T-cell (primary cell): Measurements from ENCODE around the gene SDK2. TPM values are rescaled to one million over a fixed set of nuclear protein-coding genes. Genes with fewer than 3 reads are reported as not detected.

Experiments used
- ATAC-seq, 4 experiments: fragments of 200-7000 bp in 3 of 4; fragments of 150-1000 bp in 1 of 4; cut with Tn5 transposase; replicated peaks in 1 of 4; 1 replicate in 3 of 4; 2 replicates in 1 of 4; pipeline ENCODE4 v1.10.0; 2021; ENCODE audit warnings: moderate library complexity in 3 of 4, mild to moderate bottlenecking in 2 of 4, moderate number of reproducible peaks in 1 of 4
- CTCF ChIA-PET, 2 donors: fragments of 300-600 bp; sonication (Branson Sonifier 250); formaldehyde crosslinking; loops; one replicate each; lab custom pipeline; 2022; ENCODE audit warnings: antibody characterized with exemption in 2 of 2; lab: Charles Lee
- POLR2A ChIA-PET, 2 donors: fragments of 300-600 bp; sonication (Branson Sonifier 250); formaldehyde crosslinking; loops; one replicate each; lab custom pipeline; 2022; ENCODE audit warnings: antibody characterized with exemption in 2 of 2; lab: Charles Lee
- DNase-seq, 35 experiments: peaks; one replicate each; pipeline versions ENCODE4 v3.0.0 to v3.0.0-alpha.2; 2013 to 2023
- H3K27ac ChIP-seq: one replicate; pipeline ENCODE4 v1.5.1; 2013; ENCODE audit warnings: low read length
- H3K27me3 ChIP-seq, 2 experiments: replicated peaks in 1 of 2; 1 replicate in 1 of 2; 2 replicates in 1 of 2; pipeline versions ENCODE4 v1.6.1 to v1.7.0; 2013; ENCODE audit warnings: low read length in 1 of 2, mixed read lengths in 1 of 2; ENCODE audit not compliant: control insufficient read depth in 2 of 2, insufficient read depth in 2 of 2; ENCODE audit errors: extremely low read depth in 1 of 2
- H3K36me3 ChIP-seq, 2 donors: 1 replicate in 1 of 2; 2 replicates in 1 of 2; pipeline versions ENCODE4 v1.6.1 to v1.7.0; 2013; ENCODE audit warnings: low read length in 1 of 2; ENCODE audit not compliant: control insufficient read depth in 2 of 2, insufficient read depth in 1 of 2; ENCODE audit errors: extremely low read depth in 1 of 2
- H3K4me1 ChIP-seq, 2 experiments: 1 replicate in 1 of 2; 2 replicates in 1 of 2; pipeline versions ENCODE4 v1.6.1 to v1.7.0; 2013; ENCODE audit warnings: low read length in 2 of 2, mixed read lengths in 1 of 2; ENCODE audit not compliant: insufficient read depth in 2 of 2, control insufficient read depth in 1 of 2; ENCODE audit errors: extremely low read depth in 1 of 2
- H3K4me3 ChIP-seq, 2 donors: 1 replicate in 1 of 2; 2 replicates in 1 of 2; pipeline versions ENCODE4 v1.5.1 to v1.7.0; 2013; ENCODE audit warnings: mild to moderate bottlenecking in 2 of 2, low read length in 1 of 2, moderate library complexity in 1 of 2; ENCODE audit not compliant: control insufficient read depth in 1 of 2; ENCODE audit errors: extremely low read depth in 1 of 2
- H3K9me3 ChIP-seq: 2 replicates; pipeline ENCODE4 v1.7.0; 2013
- H3K27ac Mint-ChIP-seq, 2 donors: one replicate each; pipeline ENCODE4 v1.8.0; 2020 to 2021; ENCODE audit warnings: mild to moderate bottlenecking in 2 of 2, mixed read lengths in 2 of 2
- H3K27me3 Mint-ChIP-seq, 2 donors: one replicate each; pipeline ENCODE4 v1.8.0; 2021 to 2022; ENCODE audit warnings: mixed read lengths in 2 of 2
- H3K36me3 Mint-ChIP-seq: one replicate; pipeline ENCODE4 v1.8.0; 2021; ENCODE audit warnings: mixed read lengths
- H3K4me1 Mint-ChIP-seq, 3 donors: one replicate each; pipeline ENCODE4 v1.8.0; 2020 to 2022; ENCODE audit warnings: mixed read lengths in 3 of 3, mild to moderate bottlenecking in 1 of 3
- H3K4me3 Mint-ChIP-seq, 3 donors: one replicate each; pipeline ENCODE4 v1.8.0; 2020 to 2022; ENCODE audit warnings: mild to moderate bottlenecking in 3 of 3, mixed read lengths in 3 of 3, moderate library complexity in 3 of 3
- H3K9me3 Mint-ChIP-seq, 3 donors: one replicate each; pipeline ENCODE4 v1.8.0; 2020 to 2022; ENCODE audit warnings: mixed read lengths in 3 of 3
- whole genome bisulfite sequencing: methylation state at CpG from one replicate; pipeline ENCODE4 v1.1.5; 2013; ENCODE audit warnings: missing lambda C conversion rate; ENCODE audit not compliant: insufficient coverage; 5-methylcytosine and 5-hydroxymethylcytosine counted together
- total RNA-seq, 35 experiments: library from RNA in 6 of 35; stranded (reverse) in 6 of 35; fragments of 120-200 nt in 1 of 35; gene quantifications; one replicate each; pipeline versions ENCODE4 v1.2.1 to v1.2.4 and lab custom pipeline; 2013 to 2026

SDK2 gene
- total RNA-seq, 5 donors from 2014 or later (not counting 1 experiment from before 2014, with no cell fraction given) = 2.9 to 8.3 (median 4.8) TPM

GRCh38 chr17:73492125-73492820 is 152.0 kb downstream of the SDK2 start:
- H3K4me3 Mint-ChIP-seq = no peak overlapping the region
- no peak overlapping the region for H3K4me3 ChIP-seq
- ChIA-PET CTCF (no interaction called here), POLR2A (no interaction called here)
- H3K27me3 ChIP-seq = peaks cover 0 to 19% of the 10 kb centered on the region in 2 experiments
- no peak for DNase-seq
- peaks cover 0 to 3% of the 10 kb centered on the region in 2 donors for H3K27me3 Mint-ChIP-seq
- H3K9me3 ChIP-seq = no peaks in the 10 kb centered on the region
- no peaks in the 10 kb centered on the region for H3K4me1 Mint-ChIP-seq
- no peaks in the 10 kb centered on the region for H3K36me3 ChIP-seq
- H3K36me3 Mint-ChIP-seq = no peaks in the 10 kb centered on the region
- WGBS = 93% methylated on average over 7 of the region's 12 CpGs
- no peak overlapping the region for H3K27ac Mint-ChIP-seq
- no peaks in the 10 kb centered on the region for H3K9me3 Mint-ChIP-seq
- no peak for ATAC-seq
- no peaks in the 10 kb centered on the region for H3K4me1 ChIP-seq
- no peak overlapping the region for H3K27ac ChIP-seq

- H3K36me3 ChIP-seq = no peaks in the 10 kb centered on the region
- POLR2A ChIA-PET = no interaction called here
- ATAC-seq = no peak
- H3K4me3 Mint-ChIP-seq = no peak overlapping the region
- 97% methylated on average over 6 of the region's 9 CpGs for WGBS
- H3K9me3 Mint-ChIP-seq = no peaks in the 10 kb centered on the region
- no peak overlapping the region for H3K27ac ChIP-seq
- peaks cover 0 to 19% of the 10 kb centered on the region in 2 experiments for H3K27me3 ChIP-seq
- no peaks in the 10 kb centered on the region for H3K4me1 ChIP-seq
- no peak overlapping the region for H3K4me3 ChIP-seq
- H3K36me3 Mint-ChIP-seq = no peaks in the 10 kb centered on the region
- H3K9me3 ChIP-seq = no peaks in the 10 kb centered on the region
- H3K27me3 Mint-ChIP-seq = peaks cover 0 to 3% of the 10 kb centered on the region in 2 donors
- CTCF ChIA-PET = no interaction called here
- no peak for DNase-seq
- no peak overlapping the region for H3K27ac Mint-ChIP-seq
- H3K4me1 Mint-ChIP-seq = no peaks in the 10 kb centered on the region
Measured at GRCh38 chr17:73491648-73492047, 152.6 kb downstream of the SDK2 start.

- Histone ChIP-seq H3K27me3 (peaks cover 0 to 19% of the 10 kb centered on the region in 2 experiments), H3K27ac (no peak overlapping the region), H3K4me1 (no peaks in the 10 kb centered on the region), H3K36me3 (no peaks in the 10 kb centered on the region), H3K4me3 (no peak overlapping the region), H3K9me3 (no peaks in the 10 kb centered on the region)
- Mint-ChIP-seq H3K9me3 (peaks cover 0 to 4% (median under 1%) of the 10 kb centered on the region in 3 donors), H3K27ac (no peak overlapping the region), H3K4me1 (no peaks in the 10 kb centered on the region), H3K36me3 (peaks cover 4% of the 10 kb centered on the region), H3K27me3 (peaks cover 0 to 3% of the 10 kb centered on the region in 2 donors), H3K4me3 (no peak overlapping the region)
- WGBS = no CpG with 5 or more reads among the region's 3 CpGs
- no peak for ATAC-seq
- ChIA-PET POLR2A (no interaction called here), CTCF (no interaction called here)
- no peak for DNase-seq
Measured at GRCh38 chr17:73490851-73491250, 153.4 kb downstream of the SDK2 start.

- H3K9me3 ChIP-seq = no peaks in the 10 kb centered on the region
- no peak overlapping the region for H3K4me3 Mint-ChIP-seq
- POLR2A ChIA-PET = no interaction called here
- DNase-seq (no peak), ATAC-seq (no peak)
- H3K27me3 ChIP-seq = peaks cover 0 to 15% of the 10 kb centered on the region in 2 experiments
- H3K27me3 Mint-ChIP-seq = peaks cover 0 to 3% of the 10 kb centered on the region in 2 donors
- H3K4me3 ChIP-seq = no peak overlapping the region
- 80% methylated on average over 5 of the region's 9 CpGs for WGBS
- peaks cover 2 to 9% (median 5%) of the 10 kb centered on the region in 3 donors for H3K9me3 Mint-ChIP-seq
- H3K4me1 Mint-ChIP-seq = no peaks in the 10 kb centered on the region
- CTCF ChIA-PET = interaction anchor here in 1 of 2 donors (0.5 kb wide), 1 partner anchor 11 kb away, joined by 3 read pairs; no protein-coding TSS in a partner anchor
- H3K4me1 ChIP-seq = no peaks in the 10 kb centered on the region
- no peak overlapping the region for H3K27ac ChIP-seq
- peaks cover 9% of the 10 kb centered on the region for H3K36me3 Mint-ChIP-seq
- H3K27ac Mint-ChIP-seq = no peak overlapping the region
- no peaks in the 10 kb centered on the region for H3K36me3 ChIP-seq
Measured at GRCh38 chr17:73489991-73490390, 154.3 kb downstream of the SDK2 start.

GRCh38 chr17:73489333-73489732 is 154.9 kb downstream of the SDK2 start:
- DNase-seq = no peak
- H3K27me3 Mint-ChIP-seq = no peaks in the 10 kb centered on the region
- ChIA-PET CTCF (interaction anchor here in 1 of 2 donors (0.5 kb wide), 1 partner anchor 10 kb away, joined by 3 read pairs; no protein-coding TSS in a partner anchor), POLR2A (no interaction called here)
- H3K27ac Mint-ChIP-seq = no peak overlapping the region
- H3K4me3 Mint-ChIP-seq = no peak overlapping the region
- no peaks in the 10 kb centered on the region for H3K4me1 ChIP-seq
- no peak overlapping the region for H3K4me3 ChIP-seq
- no peaks in the 10 kb centered on the region for H3K4me1 Mint-ChIP-seq
- 88% methylated on average over 7 of the region's 7 CpGs for WGBS
- no peaks in the 10 kb centered on the region for H3K36me3 ChIP-seq
- H3K9me3 Mint-ChIP-seq = peaks cover 6 to 13% (median 6%) of the 10 kb centered on the region in 3 donors
- ATAC-seq = no peak
- H3K27me3 ChIP-seq = peaks cover 0 to 10% of the 10 kb centered on the region in 2 experiments
- no peaks in the 10 kb centered on the region for H3K9me3 ChIP-seq
- no peak overlapping the region for H3K27ac ChIP-seq
- peaks cover 12% of the 10 kb centered on the region for H3K36me3 Mint-ChIP-seq

GRCh38 chr17:73485130-73485529 is 159.1 kb downstream of the SDK2 start:
- no peak for DNase-seq
- H3K36me3 ChIP-seq = no peaks in the 10 kb centered on the region
- no peaks in the 10 kb centered on the region for H3K27me3 Mint-ChIP-seq
- no peak overlapping the region for H3K27ac Mint-ChIP-seq
- H3K4me1 ChIP-seq = no peaks in the 10 kb centered on the region
- WGBS = 90% methylated on average over 5 of the region's 6 CpGs
- H3K9me3 ChIP-seq = no peaks in the 10 kb centered on the region
- H3K4me3 ChIP-seq = no peak overlapping the region
- peaks cover 0 to 23% of the 10 kb centered on the region in 2 experiments for H3K27me3 ChIP-seq
- H3K9me3 Mint-ChIP-seq = peaks cover 6 to 13% (median 6%) of the 10 kb centered on the region in 3 donors
- ChIA-PET POLR2A (no interaction called here), CTCF (no interaction called here)
- no peak overlapping the region for H3K27ac ChIP-seq
- no peak overlapping the region for H3K4me3 Mint-ChIP-seq
- peaks cover 12% of the 10 kb centered on the region for H3K36me3 Mint-ChIP-seq
- H3K4me1 Mint-ChIP-seq = no peaks in the 10 kb centered on the region
- no peak for ATAC-seq
